Breast epithelium (tissue), 3 donors: ENCODE measurements around the gene AKR7A3.

Experiments used
- POLR2AphosphoS5 ChIP-seq, 3 donors: sonication (generic); formaldehyde crosslinking; IDR thresholded peaks; one replicate each; pipeline ENCODE4 v1.6.1; 2017; ENCODE audit warnings: antibody characterized with exemption in 3 of 3
- TF ChIP-seq, protein P1 (sequence below), 3 donors: fragments of 450-650 bp; IDR thresholded peaks; one replicate each; pipeline ENCODE4 v1.5.1; 2016 to 2017; ENCODE audit warnings: antibody characterized with exemption in 3 of 3, mild to moderate bottlenecking in 3 of 3, moderate library complexity in 3 of 3

DNA sequence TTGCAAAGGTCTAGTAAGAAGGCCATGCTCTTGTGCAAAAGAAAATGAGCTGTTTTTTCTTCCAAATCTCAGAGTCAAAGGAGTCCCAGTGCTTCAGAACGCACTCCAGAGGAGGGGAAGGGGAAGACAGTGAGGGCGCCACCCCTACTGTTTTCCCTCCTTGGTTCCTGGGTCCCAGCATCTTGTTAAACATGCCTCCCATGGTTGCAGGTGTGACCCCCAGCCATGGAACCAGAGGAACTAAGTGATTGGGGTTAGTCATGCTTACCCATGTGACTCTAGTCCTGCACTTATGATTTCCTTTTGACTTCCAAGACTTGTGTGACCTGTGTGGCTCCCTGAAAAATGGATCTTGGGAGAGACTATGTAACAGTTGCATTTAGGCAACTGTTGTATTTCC, 6.1 kb upstream of the AKR7A3 start:
- TF ChIP-seq, protein P1, sequence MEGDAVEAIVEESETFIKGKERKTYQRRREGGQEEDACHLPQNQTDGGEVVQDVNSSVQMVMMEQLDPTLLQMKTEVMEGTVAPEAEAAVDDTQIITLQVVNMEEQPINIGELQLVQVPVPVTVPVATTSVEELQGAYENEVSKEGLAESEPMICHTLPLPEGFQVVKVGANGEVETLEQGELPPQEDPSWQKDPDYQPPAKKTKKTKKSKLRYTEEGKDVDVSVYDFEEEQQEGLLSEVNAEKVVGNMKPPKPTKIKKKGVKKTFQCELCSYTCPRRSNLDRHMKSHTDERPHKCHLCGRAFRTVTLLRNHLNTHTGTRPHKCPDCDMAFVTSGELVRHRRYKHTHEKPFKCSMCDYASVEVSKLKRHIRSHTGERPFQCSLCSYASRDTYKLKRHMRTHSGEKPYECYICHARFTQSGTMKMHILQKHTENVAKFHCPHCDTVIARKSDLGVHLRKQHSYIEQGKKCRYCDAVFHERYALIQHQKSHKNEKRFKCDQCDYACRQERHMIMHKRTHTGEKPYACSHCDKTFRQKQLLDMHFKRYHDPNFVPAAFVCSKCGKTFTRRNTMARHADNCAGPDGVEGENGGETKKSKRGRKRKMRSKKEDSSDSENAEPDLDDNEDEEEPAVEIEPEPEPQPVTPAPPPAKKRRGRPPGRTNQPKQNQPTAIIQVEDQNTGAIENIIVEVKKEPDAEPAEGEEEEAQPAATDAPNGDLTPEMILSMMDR (IDR thresholded peaks at IDR 0.05): no peak
- no peak for TF ChIP-seq POLR2AphosphoS5 (IDR thresholded peaks at IDR 0.05)
